ENCODE data around the gene COL4A1.

COL4A1 gene

GRCh38 chr13:110156301-110157049 lies 150.5 kb downstream of the COL4A1 start:
- no peak for FAIRE-seq

DNA sequence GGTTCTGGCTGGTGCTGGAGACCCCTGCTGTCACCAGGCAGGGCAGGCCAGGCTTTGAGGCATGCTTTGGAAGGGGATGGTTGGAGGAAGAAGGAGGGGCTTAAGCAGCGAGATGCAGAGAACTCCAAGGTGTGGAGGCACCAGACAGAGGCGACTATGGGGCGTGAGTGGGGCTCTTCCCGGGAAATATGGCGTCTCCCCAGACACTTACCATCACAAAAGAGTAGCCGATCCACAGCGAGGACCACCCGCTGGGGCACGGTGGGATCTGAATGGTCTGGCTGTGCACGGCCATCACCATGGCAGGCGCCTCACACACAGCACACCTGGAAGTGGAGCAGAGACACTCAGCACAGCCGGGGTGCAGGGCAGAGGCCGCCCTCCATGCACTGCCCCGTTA lies 151.9 kb downstream of the COL4A1 start:
- FAIRE-seq = no peak

- no peak for FAIRE-seq
These were observed 152.5 kb downstream of the COL4A1 start for GRCh38 chr13:110154410-110154933.

DNA sequence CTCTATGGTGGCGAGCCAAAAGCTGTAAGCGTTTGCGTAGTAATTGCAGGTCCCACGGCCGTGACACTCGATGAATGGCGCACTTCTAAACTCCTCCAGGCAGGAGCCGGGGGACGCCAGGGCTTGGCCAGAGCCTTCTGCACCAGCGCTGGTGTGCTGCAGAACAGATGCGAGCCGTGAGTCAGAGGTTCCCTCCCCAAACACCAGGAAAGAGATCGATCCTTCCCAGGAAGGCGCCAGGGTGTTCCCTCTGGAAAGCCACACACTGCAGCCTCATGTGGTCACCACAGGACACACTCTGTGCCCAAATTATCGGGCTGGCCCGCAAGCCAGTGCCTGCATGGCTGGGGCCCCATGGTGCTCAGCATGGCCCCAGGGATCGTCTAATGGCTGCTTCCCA lies 154.6 kb downstream of the COL4A1 start:
- FAIRE-seq = no peak

DNA sequence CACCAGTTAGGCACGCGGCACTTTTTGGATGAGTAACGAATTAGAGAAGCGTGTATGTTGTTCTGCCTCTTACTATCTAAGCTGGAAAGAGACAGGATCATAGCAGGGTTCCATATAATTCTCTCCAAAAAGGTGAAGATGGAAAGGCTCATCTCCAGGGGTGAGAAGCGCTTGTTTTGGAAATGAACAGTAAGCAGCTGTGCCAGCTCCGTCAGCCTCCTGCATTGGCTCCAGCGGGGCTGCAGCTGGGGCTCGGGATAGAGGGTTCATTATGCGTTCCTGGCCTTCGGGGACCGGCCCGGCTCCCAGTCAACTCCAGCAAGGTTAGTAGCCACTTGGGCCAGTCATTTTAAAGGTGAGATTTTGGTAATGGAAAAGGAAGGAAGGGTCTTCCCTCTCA lies 155.5 kb downstream of the COL4A1 start:
- no peak for FAIRE-seq

DNA sequence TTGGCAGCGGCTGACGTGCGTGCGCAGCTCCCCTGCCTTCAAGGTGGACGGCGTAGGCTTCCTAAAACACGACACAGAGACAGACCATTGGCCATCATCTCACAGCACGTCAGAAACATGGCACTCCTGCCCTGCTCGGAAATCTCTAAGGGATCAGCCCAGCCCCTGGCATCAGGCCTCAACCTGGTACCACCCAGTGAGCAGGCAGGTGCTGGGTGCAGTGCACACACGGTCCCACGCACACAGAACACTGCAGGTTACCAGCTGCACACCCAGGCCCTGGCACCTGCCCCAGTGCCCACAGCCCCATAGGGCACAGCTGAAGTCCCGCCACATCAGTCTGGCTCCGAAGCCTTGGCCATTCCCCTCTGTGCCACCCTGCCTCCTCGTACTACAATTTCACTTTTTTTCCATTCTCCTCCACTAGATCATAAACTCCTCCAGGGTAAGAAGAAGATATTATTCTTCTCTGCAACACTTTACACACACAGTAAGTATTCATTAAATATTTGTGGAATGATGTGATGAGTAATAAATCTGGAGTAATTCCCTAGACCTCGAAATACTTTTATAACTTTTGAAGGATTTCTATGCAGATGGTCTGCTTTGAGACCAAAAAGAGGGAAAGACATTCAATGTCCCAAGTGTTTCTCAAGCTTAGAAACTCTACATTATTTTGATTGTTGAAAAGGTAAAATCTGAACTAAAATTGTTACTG lies 156.4 kb downstream of the COL4A1 start:
- no peak for FAIRE-seq

GRCh38 chr13:110149036-110149435 lies 157.9 kb downstream of the COL4A1 start:
- no peak for FAIRE-seq

DNA sequence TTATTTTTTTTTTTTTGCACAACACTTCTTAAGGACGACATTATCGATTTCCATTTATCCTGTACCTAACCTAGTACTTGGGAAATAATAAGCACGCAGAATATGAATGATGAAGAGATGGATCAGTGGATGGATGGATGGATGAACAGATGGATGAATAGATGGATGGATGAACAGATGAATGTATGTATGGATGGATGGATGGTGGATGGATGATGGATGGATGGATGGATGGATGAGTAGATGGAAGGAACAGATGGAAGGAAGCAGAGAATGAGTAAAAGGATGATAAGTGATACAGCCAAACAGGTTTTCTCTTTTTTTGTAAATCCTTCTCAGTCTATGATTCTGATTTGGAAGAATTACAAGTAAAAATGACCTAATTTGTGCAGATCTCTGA lies 166.9 kb downstream of the COL4A1 start:
- FAIRE-seq = no peak

DNA sequence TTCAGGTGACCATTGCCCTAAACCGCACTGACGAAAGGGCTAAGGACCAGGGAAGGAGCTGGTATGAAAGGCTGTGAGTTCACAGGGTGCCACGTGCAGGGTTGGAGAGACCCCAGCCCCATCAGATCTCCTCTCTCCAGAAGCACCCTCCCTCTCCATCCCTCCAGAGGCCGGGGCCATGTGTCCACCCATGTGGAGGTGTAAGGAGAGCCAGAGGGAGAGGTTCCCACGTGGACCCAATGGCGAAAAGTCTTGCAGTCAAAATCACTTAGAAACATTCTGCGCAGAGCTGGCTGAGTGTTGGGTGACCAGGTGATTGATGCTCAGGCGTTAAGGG lies 168.3 kb downstream of the COL4A1 start:
- no peak for FAIRE-seq

GRCh38 chr13:110138010-110138699 lies 168.8 kb downstream of the COL4A1 start:
- FAIRE-seq = no peak

DNA sequence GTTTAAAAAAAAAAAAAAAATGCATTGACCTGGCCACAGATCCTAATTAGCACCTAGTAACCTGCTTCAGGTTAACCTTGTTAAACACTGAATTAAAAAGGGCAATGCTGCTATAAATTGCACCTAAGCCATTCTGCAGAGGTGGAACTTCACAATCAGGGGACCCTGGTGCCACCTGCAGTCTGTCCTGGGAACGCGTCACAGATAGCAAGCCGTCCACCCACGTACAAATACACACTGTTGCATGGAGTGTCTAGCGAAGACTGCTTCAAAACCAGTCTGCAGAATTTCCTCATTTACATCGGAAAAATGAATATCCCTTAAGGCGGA lies 169.3 kb downstream of the COL4A1 start:
- no peak for FAIRE-seq

DNA sequence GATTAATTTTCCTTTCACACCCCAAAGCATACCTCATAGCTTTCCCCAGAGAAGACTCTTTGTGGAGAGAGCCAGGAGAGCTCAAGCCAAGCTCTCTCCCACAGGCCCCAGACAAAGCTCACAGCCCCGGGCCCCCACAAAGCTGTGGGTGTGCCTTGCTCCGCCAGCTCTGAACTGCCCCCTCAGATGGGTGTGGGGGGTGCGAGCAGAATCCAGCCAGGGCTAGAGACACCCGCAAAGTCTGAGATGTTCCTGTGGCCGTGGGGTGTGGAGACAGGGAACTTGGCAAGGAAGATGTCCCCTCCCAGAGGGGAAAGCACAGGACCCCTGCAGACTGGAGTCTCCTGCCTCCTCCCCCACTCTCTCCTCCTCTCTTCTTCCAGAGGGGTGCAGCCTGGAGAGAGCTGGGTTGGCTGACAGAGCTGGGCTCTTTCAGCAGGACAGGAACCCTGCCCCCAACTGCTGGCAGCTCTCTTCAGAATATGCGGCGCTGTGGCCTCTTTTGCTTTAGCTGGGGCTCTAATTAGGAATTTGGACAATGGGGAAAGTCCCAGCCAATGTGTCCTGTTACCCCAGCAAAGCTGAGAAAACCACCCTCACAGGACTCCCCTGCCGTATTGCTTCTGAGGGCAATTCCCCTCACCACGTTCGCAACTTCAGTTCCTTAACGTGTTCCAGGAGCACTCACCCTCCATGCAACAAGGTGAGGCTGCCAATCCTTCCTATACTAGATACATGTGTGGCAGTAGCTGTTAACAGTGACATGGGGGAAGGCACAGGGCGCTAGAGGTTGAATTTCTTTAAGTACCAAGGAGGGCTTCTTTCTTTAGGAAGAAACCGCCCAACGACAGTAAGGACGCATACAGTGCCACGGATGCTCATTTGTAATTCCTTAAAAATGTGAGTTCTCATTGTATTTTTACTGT lies 170.0 kb downstream of the COL4A1 start:
- no peak for FAIRE-seq

DNA sequence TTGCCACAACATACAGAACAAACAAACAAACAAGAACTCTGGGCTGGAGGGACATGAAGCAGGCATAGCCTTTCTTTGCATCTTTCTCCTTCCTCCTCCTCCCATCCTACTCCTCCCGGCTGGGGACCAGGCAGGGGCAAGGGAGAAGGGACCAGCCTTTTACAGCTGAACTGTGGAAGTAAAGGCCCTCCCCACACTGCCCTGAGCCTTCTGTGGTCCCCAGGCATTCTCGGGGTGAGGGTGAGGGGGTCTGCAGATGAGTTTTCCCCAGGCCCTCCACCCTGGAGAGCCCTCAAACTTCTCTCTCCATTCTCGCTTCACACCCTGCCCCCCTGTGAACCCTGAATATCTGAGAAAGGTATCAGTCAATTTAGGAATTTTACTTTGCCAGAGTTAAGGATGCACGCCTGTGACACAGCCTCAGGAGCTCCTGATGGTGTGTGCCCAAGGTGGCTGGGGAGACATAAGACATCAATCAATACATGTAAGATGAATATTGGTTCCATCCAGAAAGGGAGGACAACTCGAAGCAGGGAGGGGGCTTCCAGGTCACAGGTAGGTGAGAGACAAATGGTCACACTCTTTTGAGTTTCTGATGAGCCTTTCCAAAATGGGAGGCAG lies 170.9 kb downstream of the COL4A1 start:
- no peak for FAIRE-seq

GRCh38 chr13:110134801-110135200 lies 172.2 kb downstream of the COL4A1 start:
- no peak for FAIRE-seq

GRCh38 chr13:110133425-110134235 lies 173.3 kb downstream of the COL4A1 start:
- no peak for FAIRE-seq

GRCh38 chr13:110132225-110132982 lies 174.6 kb downstream of the COL4A1 start:
- FAIRE-seq = no peak

DNA sequence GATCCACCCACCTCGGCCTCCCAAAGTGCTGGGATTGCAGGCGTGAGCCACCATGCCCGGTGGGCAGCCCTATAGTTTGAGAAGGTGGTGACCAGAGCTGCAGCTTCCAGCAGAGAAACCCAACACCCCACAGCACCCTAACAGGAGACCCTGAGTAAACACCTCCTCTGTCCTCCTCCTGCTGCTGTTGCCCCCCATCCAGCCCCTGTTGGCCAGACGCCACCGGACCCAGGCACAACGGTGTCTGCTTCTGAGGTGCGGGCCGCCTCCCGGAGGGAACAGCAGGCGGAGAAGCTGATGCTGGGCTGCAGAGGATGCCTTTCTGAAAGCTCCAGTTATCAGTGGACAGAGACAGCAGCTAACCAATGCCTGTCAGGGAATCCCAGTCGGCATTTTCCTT lies 175.5 kb downstream of the COL4A1 start:
- no peak for FAIRE-seq

DNA sequence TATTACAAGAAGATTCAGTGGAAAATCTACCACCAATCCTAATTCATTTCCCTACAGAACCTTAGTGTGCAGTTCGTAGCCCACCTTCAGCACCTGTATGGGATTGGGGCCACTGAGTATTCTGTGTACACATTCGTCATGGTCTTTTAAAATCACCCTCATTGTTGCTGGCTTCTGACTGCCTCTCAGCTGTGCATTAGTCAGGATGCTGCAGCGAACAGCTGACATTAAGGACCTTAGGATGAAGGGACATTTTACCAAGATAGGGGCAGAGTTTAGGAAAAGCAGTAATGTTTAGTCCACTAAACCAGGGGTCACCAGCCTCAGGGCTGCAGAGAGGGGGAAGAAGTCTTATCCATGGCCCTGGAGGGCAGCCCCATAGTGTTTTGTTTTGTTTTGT lies 176.5 kb downstream of the COL4A1 start:
- no peak for FAIRE-seq

GRCh38 chr13:110129539-110130186 lies 177.3 kb downstream of the COL4A1 start:
- FAIRE-seq = no peak

- FAIRE-seq = no peak
These were observed 177.9 kb downstream of the COL4A1 start for GRCh38 chr13:110129076-110129475.

Data from TTC549 (cell line).